NOMO-1 treated with DMSO at 0.1 percent for 48 hours (cell line): ENCODE results near the gene TTC8.

ENCODE experiments used
- DNase-seq: peaks from one replicate; lab custom pipeline; 2025; ENCODE audit not compliant: unreplicated experiment; lab: John Stamatoyannopoulos, UW

TTC8 gene

GRCh38 chr14:88864198-88864597 lies 39.7 kb downstream of the TTC8 start:
- DNase-seq = no peak

DNA sequence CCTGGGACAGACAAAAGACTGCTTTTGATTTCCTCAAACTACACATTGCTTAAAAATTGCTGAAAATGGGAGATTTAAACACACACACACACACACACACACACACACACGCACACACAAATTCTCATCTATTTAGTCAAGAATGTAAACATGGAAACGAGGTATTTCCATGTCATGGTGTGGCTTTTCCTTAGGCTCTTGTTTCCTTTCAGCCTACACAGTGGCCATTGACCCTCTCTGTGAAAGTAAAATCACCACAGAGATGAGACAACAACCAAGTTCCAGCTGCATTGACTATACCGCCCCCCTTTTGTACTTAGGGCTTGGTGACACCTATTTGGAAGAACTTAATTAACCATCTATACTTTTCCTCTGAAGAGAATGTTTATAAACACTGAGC lies 41.9 kb downstream of the TTC8 start:
- DNase-seq = no peak

GRCh38 chr14:88868558-88869159 lies 44.2 kb downstream of the TTC8 start:
- peak; percentile 17 for DNase-seq

DNA sequence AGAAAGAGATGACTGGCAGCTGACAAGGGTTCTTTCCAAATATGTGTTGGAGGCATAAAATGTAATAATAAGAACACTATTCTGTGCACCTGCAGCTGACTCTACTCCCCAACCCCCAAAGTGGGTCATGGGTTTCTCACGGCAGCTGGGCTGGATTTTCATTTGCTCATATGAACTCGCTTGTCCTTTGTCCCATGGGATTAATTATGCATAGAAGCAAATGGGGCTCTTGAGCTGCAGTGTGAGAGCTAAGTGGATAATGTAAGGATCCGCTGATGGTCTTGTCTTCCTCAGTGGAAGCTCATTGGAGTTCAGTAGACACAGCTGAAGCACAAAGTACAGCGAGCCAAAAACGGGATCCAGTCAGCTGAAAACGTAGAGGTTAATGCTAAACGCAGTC lies 46.3 kb downstream of the TTC8 start:
- no peak for DNase-seq

GRCh38 chr14:88871429-88871828 lies 47.0 kb downstream of the TTC8 start:
- DNase-seq = no peak

- no peak for DNase-seq
Observed at GRCh38 chr14:88872976-88873375, 48.5 kb downstream of the TTC8 start.

DNA sequence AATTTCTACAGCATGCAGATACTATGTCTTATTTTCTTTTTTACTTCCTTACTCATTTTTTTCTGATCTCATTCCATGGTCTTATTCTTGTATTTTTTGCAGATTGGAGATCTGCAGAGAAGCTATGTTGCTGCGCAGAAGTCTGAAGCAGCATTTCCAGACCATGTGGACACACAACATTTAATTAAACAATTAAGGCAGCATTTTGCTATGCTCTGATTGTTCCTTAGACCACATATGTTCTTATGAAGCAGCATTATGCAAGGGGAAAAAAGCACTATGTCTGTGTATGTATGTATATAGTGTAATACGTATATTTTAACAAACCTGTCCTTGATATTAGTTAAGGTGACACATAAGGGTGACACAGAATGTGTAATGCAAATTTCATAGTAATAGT lies 52.7 kb downstream of the TTC8 start:
- no peak for DNase-seq

- DNase-seq = no peak
Observed at GRCh38 chr14:88879022-88879421, 54.6 kb downstream of the TTC8 start.

DNA sequence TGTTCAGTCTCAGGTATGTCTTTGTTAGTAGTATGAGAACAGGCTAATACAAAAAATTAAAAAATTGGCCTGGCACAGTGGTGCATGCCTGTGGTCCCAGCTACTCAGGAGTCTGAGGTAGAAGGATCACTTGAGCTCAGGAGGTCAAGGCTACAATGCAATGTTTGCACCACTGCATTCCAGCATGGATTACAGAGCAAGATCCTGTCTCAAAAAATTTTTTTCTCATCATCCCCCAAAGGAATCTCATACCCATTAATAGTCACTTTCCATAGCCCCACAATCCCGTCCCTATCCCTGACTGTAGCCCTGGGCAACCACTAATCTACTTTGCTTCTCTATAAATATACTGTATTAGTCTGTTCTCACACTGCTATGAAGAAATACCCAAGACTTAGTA lies 57.8 kb downstream of the TTC8 start:
- no peak for DNase-seq

GRCh38 chr14:88895116-88895515 lies 70.7 kb downstream of the TTC8 start:
- DNase-seq = no peak

DNA sequence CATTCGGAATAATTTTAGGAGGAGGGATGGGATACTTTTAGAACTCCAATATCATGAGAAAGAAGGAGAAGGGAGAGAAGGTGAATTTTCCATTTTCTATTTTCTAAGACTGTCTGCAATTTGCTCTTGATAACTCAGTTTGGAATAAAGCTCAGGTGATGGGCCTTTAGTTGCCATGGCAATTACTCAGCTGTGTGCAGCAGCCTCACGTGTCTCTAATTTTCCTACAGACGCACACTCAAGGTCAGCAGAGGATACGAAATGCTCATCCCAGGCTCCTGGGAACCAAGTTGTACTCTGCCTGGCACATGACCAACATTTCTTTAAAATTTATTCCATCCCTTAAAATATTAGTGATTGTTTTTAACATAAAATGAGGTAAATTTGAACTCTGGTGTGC lies 76.7 kb downstream of the TTC8 start:
- no peak for DNase-seq

DNA sequence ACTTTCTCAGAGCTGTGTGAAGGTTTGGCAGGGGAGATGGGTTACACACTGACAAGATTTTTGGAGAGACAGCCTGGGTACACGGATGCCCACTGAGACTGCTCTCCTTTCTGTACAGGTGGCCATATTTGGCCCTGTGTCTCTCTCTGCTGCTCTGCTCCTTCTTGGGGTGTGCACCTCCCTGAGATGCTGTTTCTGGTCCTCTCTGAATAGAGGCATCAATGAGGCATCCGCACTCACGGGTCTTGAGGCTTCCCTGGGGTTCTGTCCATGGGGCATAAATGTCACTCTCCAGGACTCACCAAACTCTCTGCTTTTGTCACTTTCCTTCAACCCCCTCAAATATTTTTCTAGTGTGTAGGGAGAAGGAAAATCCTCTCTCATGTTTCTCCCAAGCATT lies 77.5 kb downstream of the TTC8 start:
- DNase-seq = no peak

GRCh38 chr14:88902850-88903249 lies 78.4 kb downstream of the TTC8 start:
- DNase-seq = no peak

DNA sequence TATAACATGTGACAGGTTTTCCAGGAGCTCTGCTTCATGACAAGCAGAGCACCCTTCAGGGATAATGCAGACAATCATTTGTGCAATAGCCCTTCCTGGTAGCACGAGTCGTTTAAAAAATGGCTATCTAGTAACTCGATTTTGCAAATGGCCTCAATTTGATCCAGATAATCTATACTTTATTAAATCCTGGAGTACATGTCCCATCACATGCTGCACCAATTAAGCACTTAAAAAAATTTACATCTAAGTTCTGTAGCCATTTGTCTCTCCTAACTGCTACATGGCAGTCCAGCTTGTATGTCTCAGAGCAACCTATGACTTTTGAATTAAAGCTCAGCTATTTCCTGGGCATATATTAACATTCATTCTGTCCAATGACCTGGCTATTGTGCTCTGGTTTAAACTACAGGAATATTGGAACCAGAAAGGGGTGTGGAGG lies 79.8 kb downstream of the TTC8 start:
- DNase-seq = no peak

- no peak for DNase-seq
Observed at GRCh38 chr14:88904864-88905263, 80.4 kb downstream of the TTC8 start.

DNA sequence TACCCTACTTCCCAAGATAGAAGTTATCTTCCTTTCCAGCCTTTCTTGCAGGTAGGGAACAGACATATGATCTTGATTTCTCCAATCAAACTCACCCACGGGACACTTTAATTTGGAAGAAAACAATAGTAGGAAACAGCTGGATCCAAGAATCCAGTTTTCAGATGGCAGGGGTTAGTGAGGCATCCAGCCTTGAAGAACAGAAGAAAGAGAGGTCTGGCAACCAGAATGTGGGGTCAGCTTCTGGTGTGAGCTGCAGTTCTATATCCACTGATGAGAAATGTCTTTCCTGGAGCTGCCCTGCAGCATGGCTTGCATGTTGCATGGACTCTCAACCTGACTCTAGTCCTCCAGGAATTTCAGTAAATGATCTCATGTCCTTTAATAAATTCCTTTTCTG lies 83.8 kb downstream of the TTC8 start:
- no peak for DNase-seq

DNA sequence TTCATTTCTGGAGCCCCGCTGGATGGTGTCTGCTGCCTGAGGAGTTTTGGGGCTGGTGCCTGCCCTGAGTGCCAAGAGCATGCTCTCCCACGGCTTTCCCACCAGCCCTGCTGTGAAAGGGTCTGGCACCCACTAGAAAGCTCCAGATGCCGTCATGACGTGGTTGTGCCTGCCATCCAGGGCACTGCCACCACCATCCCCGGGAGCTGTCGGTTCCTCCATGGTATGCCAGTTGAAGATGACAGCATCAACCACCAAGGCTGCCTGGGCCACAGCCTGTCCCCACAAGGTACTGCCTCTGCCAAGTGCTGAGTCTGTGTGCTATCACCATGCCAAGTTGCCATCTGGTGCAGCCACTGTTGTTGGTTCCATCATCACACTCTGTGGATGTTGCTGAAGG lies 85.9 kb downstream of the TTC8 start:
- no peak for DNase-seq

GRCh38 chr14:88911809-88912208 lies 87.4 kb downstream of the TTC8 start:
- no peak for DNase-seq

GRCh38 chr14:88914956-88915355 lies 90.5 kb downstream of the TTC8 start:
- no peak for DNase-seq

- DNase-seq = no peak
Observed at GRCh38 chr14:88919502-88919901, 95.1 kb downstream of the TTC8 start.
